ENCODE measurements around the gene PBX3.

Gene PBX3

DNA sequence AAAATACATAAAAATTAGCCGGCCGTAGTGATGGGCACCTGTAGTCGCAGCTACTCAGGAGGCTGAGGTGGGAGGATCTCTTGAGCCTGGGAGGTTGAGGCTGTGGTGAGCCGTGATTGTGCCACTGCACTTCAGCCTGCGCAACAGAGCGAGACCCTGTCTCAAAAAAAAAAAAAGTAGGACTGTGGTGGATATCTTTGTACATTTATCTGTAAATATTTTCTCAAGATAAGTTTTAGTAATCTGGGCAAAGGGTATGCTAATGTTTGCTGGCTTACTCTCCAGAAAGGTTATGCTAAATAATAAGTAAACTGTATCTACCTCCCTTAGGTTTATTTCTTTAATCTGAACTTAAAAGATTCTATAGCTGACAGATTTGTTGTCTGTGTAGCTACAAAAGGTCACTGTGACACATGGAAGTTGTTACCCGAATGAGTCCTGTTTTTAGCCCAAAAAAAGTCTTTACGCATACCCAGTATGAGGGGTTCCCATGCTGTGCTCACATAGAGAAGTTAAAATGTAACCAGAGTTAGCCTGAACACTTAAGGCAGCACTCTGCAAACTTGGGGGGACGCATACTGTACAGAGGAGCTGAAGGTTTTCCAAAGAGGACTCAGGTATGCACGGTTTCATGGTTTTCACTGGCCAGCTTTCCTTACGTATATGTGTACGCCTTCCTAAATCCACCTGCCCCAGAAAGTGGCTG is 206.3 kb downstream of the PBX3 start:
- no peak overlapping the region for H3K4me3 ChIP-seq (ENCODE audit: low read length)
- TF ChIP-seq ZNF274 (IDR thresholded peaks at IDR 0.05; ENCODE audit: low read depth, low read length) = no peak

DNA sequence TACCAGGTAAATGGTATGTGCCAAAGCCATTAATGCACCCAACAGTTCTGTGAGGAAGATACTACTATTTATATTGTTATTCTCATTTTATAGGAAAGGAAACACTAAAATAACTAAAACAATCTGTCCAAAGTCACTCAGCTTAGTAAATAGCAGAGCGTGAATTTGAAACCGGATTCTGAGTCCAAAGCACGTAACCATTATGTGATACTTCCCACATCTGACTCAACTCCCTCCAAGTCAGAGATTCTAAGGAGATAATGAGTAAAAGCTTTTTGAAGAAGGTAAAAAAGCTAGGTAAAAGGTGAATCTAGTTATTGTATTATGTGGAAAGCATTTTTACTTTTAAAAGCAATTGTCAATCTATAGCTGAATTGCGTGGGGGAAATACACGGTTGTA is 208.9 kb downstream of the PBX3 start:
- TF ChIP-seq ZNF274 (IDR thresholded peaks at IDR 0.05; ENCODE audit: low read depth, low read length) = no peak

DNA sequence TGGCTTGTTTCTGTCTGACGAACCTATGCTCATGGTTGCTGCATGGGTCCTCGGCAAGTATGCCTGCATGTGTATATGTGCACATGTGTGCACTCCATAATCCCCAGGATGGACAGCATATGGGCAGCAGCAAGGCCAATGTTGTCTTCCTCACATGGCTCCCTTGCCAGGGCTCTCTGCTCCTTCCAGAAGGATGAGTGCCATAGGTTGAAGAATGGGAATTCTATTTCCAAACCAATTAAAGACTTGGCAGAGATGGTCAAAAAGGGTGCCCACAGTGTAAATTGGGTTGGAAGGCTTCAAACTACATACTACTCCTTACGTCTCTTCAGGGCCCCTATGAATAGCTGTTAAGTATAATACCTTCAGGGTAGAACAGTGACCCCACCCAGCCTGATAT is 212.1 kb downstream of the PBX3 start:
- no peak overlapping the region for H3K4me3 ChIP-seq (ENCODE audit: low read length)
- TF ChIP-seq ZNF274 (IDR thresholded peaks at IDR 0.05; ENCODE audit: low read depth, low read length) = no peak

More for the DNA sequence above, 208.9 kb downstream of the PBX3 start:
- no peak overlapping the region for H3K4me3 ChIP-seq (ENCODE audit: low read length)

DNA sequence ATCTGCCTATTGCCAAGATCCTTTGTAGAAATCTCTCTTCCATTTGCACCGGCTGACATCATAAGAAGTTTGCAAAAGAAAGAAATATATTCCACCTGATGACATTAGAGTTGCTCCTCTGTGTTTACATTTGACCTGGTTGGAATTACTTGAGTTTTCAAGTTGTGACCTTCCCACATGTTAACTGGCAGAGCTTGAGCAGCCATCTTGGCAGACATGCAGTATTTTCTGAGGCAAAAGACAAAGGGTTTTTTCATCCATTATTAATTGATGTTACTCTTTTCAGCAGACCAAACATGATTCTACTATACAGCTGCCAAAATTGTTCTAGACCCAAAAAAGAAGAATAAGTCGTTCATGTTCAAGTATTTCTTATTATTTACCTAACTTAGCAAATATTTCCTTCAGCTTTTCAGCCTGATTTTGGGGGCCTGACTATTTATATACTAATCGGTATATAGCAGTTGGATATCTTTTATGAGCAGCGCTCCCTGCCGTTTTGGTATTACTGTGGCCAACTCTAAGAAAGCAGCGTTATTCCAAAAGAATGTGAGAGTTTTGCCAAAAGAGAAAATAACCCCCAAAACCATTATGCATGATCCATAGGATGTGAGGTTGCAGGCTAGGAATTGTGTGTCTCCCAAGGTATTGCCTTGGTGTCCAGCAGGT is 212.9 kb downstream of the PBX3 start:
- no peak for TF ChIP-seq ZNF274 (IDR thresholded peaks at IDR 0.05; ENCODE audit: low read depth, low read length)
- H3K4me3 ChIP-seq (ENCODE audit: low read length) = no peak overlapping the region

DNA sequence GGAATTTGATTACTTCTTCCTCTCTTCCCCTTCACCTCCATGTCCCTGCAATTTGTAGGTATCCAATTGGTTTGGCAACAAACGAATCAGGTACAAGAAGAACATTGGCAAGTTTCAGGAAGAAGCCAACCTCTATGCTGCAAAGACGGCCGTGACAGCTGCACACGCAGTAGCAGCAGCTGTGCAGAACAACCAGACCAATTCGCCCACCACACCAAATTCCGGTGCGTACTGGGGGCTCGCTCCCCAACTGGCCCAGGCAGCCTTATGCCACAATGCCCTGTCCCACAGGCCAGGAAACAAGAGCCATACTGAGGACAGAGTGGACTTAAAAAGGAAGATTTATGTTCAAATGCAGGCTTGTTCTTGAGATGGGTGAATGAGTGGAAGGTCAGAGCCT is 213.5 kb downstream of the PBX3 start:
- H3K4me3 ChIP-seq (ENCODE audit: low read length) = no peak overlapping the region
- TF ChIP-seq ZNF274 (IDR thresholded peaks at IDR 0.05; ENCODE audit: low read depth, low read length) = no peak

DNA sequence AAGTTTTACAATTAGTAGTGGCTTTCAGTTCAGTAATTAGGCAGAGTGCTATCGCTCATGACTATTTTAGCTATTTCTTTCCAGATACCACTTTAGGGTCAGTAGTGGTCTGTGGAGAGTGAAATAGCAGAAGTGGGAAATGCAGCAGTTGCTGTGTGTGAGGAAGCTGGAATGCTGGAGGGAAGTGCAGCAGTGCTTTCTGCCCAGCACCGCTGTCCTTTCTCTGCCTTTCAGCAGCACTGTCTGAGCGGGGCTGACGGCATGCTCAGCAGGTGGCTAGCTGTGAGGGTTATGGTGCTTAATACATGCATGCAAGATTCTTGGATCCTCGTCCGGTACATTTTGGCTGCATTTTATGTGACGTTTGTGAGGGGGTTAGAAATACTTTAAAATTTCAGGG is 213.9 kb downstream of the PBX3 start:
- no peak overlapping the region for H3K4me3 ChIP-seq (ENCODE audit: low read length)
- no peak for TF ChIP-seq ZNF274 (IDR thresholded peaks at IDR 0.05; ENCODE audit: low read depth, low read length)

DNA sequence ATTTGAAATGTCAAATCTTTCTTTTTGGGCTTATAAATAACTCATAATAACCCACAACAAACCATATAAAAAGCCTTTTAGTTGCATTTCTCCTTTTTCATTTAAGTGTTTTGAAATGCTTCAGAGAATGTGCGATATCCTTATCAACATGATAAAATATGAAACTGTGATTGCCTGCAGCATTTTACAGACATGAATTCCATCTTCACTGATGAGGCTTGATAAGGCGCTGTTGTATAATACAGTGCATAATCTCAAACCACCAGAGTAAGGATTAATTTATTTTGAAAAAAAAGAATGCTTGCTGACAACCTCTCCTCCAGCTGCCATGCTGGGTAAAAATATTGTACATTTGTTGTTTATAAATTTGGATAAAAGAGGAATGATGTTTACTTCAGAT is 216.8 kb downstream of the PBX3 start:
- no peak overlapping the region for H3K4me3 ChIP-seq (ENCODE audit: low read length)
- no peak for TF ChIP-seq ZNF274 (IDR thresholded peaks at IDR 0.05; ENCODE audit: low read depth, low read length)

DNA sequence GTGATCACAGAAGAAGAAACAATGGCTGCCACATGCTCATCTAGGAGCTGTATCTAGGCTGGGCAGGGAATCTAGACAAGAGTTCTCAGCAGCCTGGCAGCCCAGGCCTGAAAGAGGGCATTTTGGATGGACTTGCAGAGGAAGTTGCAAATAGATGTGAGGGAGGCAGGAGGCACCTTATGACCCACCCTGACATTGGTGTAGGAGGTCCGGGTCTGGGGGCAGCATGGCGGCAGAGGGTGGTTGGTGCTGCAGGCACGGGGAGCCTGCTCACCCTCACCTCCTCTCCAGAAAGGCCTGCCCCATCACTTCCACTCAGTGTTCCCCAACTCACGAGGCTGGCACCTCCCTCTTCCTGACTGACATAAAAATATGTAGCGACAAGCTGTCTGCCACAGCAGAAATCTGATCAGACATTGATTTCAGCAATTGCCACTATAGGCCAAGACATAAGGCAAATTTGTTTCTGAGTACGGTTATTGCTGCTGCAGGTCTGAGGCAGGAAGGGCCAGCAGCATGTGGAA is 217.6 kb downstream of the PBX3 start:
- no peak for TF ChIP-seq ZNF274 (IDR thresholded peaks at IDR 0.05; ENCODE audit: low read depth, low read length)
- no peak overlapping the region for H3K4me3 ChIP-seq (ENCODE audit: low read length)

DNA sequence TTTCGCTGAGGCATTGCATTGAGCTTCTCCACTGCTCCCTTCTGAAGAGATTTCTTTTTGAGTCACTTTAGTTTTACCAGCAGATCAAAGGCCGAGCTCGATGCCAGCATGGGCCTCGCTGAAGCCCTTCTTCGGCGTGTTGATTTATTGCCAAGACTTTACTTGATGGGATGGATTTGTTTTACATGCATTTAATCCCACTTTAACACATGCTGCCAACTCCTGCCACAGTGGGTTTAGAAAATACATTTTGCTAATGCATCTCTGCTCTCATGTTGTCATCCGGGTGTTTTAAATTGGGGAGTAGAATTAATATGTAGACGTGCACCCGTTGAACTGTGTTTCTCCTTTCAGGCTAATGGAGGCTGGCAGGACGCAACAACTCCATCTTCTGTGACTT is 218.3 kb downstream of the PBX3 start:
- no peak for TF ChIP-seq ZNF274 (IDR thresholded peaks at IDR 0.05; ENCODE audit: low read depth, low read length)
- H3K4me3 ChIP-seq (ENCODE audit: low read length) = no peak overlapping the region

DNA sequence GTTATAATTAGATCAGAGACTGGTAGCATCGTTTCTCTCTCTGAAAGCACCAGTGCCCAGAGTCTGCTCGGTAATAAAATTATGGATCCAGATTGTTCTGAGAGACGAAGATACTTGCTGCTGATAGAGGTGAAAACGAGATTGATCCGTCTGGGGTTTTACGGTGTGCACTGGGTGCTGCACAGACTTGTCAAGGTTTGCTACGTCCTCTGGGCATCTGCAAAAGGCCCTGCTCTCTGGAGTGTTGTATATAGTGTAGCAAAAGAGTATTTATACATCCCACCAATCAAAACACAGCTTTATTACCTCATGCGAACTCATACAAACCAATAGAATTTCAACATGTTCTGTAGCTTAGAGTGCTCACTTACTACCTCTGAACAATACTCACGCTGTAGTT is 219.3 kb downstream of the PBX3 start:
- TF ChIP-seq ZNF274 (IDR thresholded peaks at IDR 0.05; ENCODE audit: low read depth, low read length) = no peak
- no peak overlapping the region for H3K4me3 ChIP-seq (ENCODE audit: low read length)

DNA sequence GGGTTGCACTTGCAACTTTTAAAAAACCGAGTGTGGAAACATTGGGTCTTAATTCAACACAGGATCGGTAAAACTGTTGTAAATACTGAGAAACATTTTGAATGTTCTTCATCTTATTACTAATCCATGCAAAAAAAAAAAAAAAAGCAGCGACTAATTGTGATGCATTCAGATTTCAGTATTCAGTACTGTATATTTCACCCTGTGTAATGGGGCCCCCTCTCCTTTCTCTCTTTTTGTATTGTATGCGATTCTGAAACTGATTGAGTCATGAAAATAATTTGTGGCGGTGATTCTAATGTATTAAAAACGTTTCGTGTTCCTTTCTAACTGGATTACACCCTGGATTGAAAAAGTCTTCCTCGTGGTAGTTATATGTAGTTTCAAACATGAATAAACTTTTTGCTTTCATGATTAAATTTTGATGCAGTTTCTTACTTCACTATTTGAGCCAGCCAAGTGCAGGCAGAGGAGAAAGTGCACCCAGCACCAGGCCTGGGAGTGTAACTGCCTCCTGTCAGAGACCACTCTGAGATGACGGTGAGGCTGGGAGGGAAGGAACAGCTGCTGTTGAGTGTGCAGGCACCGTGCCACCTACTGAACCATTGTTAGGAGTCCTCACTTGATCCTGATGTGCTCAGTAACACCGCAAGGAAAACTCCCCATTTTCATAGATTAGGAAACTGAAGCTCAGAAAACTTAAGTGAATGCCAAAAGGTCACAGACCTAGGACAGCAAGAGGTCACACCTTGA is 220.0 kb downstream of the PBX3 start:
- TF ChIP-seq ZNF274 (IDR thresholded peaks at IDR 0.05; ENCODE audit: low read depth, low read length) = no peak
- H3K4me3 ChIP-seq (ENCODE audit: low read length) = no peak overlapping the region

DNA sequence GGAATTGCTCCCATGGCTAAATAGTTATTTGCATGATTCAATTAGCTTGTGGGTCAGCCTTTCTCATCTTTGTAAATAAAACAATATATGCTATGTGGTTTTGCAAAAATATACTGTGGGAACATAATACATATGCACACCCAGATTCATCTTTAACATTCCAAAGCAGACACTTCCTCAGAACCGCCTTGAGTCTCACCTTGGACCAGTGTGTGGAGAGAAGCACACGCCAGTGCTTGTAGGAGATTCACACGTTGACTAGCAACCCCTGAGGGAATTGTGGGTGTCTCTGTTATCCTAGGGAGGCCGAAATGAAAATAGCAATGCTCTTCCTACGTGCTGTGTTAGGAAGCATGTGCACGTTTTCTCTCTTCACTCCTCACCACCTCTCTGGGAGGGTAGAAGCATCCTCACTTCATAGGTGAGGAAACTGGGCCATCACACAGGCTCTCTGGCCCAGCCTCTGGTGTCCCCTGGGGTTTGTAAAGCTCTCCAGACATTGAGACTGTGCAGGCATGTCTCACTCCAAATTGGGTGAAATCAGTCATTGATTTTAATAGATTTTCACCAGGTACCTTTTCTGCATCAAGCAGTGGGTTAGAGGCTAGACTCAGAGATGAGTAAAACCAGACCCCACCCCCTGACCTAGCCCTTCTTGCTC is 221.7 kb downstream of the PBX3 start:
- TF ChIP-seq ZNF274 (IDR thresholded peaks at IDR 0.05; ENCODE audit: low read depth, low read length) = no peak
- H3K4me3 ChIP-seq (ENCODE audit: low read length) = no peak overlapping the region

DNA sequence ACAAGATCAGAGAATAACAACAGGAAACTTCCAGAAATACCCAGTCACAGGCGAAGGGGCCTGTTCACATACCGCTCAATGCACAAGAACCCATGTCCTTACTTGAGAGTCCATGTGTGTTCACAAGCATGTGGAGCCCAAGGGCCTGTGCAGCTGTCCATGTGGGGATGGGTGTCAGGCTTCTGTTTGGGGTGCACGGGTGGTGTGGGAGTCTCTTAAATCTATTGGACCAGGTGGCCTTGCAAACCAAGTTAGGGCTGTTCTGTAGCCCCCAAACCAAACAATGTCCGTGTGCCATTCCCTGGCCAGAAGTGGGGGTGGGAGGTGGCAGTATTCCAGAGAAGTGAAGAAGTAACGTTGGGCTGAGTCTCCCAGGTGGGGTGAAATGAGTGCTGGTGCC is 222.3 kb downstream of the PBX3 start:
- no peak for TF ChIP-seq ZNF274 (IDR thresholded peaks at IDR 0.05; ENCODE audit: low read depth, low read length)
- no peak overlapping the region for H3K4me3 ChIP-seq (ENCODE audit: low read length)

DNA sequence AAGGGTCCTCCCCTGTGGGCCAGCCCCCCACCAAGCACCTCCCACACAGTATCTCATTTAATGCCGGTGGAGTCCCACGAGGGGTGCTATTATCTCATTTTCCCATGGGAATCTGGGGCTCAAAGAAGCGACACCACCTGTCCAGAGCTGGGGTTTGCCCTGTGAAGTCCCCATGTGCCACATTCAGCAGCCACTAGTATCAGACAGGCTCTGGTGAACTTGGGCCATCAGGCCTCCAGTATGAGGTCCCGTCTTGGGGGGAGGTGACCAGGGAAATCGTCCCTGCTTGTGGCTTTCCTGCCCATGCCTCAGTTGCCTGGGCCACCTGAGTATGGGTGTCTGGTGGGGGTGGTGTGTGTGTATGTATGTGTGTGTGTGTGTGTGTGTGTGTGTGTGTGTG is 222.7 kb downstream of the PBX3 start:
- no peak for TF ChIP-seq ZNF274 (IDR thresholded peaks at IDR 0.05; ENCODE audit: low read depth, low read length)
- no peak overlapping the region for H3K4me3 ChIP-seq (ENCODE audit: low read length)

Data from GM08714 (cell line).